ENCODE results near the gene TIFAB.

- TF ChIP-seq CTCF (IDR thresholded peaks at IDR 0.05; ENCODE audit: insufficient read depth, low read depth, low read length) (no peak), EZH2 (IDR thresholded peaks at IDR 0.05; ENCODE audit: insufficient read depth, low read length) (no peak)
Observed at GRCh38 chr5:135492319-135492626, 40.1 kb upstream of the TIFAB start.

Data from astrocyte (in vitro differentiated cells and primary cell).